GM12892 (cell line): ENCODE data around the gene SMG9.

ENCODE experiments used
- POLR2A ChIP-seq: IDR thresholded peaks from 2 replicates; pipeline ENCODE4 v1.6.1; 2011; ENCODE audit warnings: low read depth, low read length, control low read depth
- TAF1 ChIP-seq: IDR thresholded peaks from 2 replicates; pipeline ENCODE4 v1.6.1; 2011; ENCODE audit warnings: low read depth, mild to moderate bottlenecking, control low read depth, low read length, borderline replicate concordance

DNA sequence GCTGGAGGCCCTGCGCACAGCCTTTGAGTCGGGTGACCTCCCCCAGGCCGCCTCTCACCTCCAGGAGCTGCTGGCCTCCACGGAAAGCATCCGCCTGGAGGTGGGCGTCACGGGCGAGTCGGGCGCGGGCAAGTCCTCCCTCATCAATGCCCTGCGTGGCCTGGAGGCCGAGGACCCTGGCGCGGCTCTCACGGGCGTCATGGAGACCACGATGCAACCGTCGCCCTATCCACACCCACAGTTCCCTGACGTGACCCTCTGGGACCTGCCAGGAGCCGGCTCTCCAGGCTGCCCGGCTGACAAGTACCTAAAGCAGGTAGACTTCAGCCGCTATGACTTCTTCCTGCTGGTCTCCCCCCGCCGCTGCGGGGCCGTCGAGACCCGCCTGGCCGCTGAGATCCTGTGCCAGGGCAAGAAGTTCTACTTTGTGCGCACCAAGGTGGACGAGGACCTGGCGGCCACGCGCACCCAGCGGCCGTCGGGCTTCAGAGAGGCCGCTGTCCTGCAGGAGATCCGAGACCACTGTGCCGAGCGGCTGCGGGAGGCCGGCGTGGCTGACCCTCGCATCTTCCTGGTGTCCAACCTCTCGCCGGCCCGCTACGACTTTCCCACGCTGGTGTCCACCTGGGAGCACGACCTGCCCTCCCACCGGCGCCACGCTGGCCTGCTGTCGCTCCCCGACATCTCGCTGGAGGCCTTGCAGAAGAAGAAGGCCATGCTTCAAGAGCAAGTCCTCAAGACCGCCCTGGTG is 36.0 kb downstream of the SMG9 start:
- TF ChIP-seq POLR2A: no peak
- no peak for TF ChIP-seq TAF1
